DND-41 (cell line): ENCODE measurements around the gene PROSER3.

Source experiments
- ATAC-seq: fragments of 200-7000 bp; cut with Tn5 transposase; 3 replicates; pipeline ENCODE4 v1.9.1; 2021; ENCODE audit warnings: low read depth; ENCODE audit not compliant: insufficient read depth
- DNase-seq: peaks from one replicate; pipeline ENCODE4 v3.0.0-alpha.2; 2020
- H2AFZ ChIP-seq: 2 replicates; pipeline ENCODE4 v1.6.0; 2012; ENCODE audit warnings: low read depth, low read length
- H3K27ac ChIP-seq: 2 replicates; pipeline ENCODE4 v1.5.1; 2012; ENCODE audit warnings: low read length, inconsistent platforms
- H3K27me3 ChIP-seq: fragments of 200-600 bp; sonication (generic); 2 replicates; pipeline ENCODE4 v1.6.0; 2012; ENCODE audit warnings: low read length, mild to moderate bottlenecking, inconsistent platforms; ENCODE audit not compliant: insufficient read depth, poor library complexity
- H3K36me3 ChIP-seq: 2 replicates; pipeline ENCODE4 v1.5.1; 2012; ENCODE audit warnings: low read length, inconsistent platforms; ENCODE audit not compliant: insufficient read depth
- H3K4me1 ChIP-seq: 2 replicates; pipeline ENCODE4 v1.5.1; 2012; ENCODE audit warnings: mild to moderate bottlenecking, low read length; ENCODE audit not compliant: insufficient read depth
- H3K4me2 ChIP-seq: 2 replicates; pipeline ENCODE4 v1.6.0; 2012; ENCODE audit warnings: mild to moderate bottlenecking, moderate library complexity, low read length, inconsistent platforms; ENCODE audit not compliant: insufficient read depth
- H3K4me3 ChIP-seq, 2 experiments: fragments of 200-600 bp in 1 of 2; shearing (Covaris generic) in 1 of 2; 2 replicates each; pipeline ENCODE4 v1.5.1; 2012 to 2016; ENCODE audit warnings: inconsistent platforms in 2 of 2, low read length in 2 of 2, mild to moderate bottlenecking in 2 of 2, low read depth in 1 of 2, moderate library complexity in 1 of 2
- H3K79me2 ChIP-seq: 2 replicates; pipeline ENCODE4 v1.6.0; 2012; ENCODE audit warnings: low read length, inconsistent platforms; ENCODE audit not compliant: insufficient read depth
- H3K9ac ChIP-seq: 2 replicates; pipeline ENCODE4 v1.6.0; 2012; ENCODE audit warnings: low read depth, mild to moderate bottlenecking, inconsistent platforms, low read length, moderate library complexity
- H3K9me3 ChIP-seq: 2 replicates; pipeline ENCODE4 v1.5.1; 2012; ENCODE audit warnings: low read length, moderate library complexity, mild to moderate bottlenecking, inconsistent platforms; ENCODE audit not compliant: insufficient read depth, severe bottlenecking
- H4K20me1 ChIP-seq: 2 replicates; pipeline ENCODE4 v1.6.0; 2012; ENCODE audit warnings: low read length; ENCODE audit not compliant: insufficient read depth
- CTCF ChIP-seq: IDR thresholded peaks from 2 replicates; pipeline ENCODE4 v1.5.1; 2012; ENCODE audit warnings: borderline replicate concordance, low read length, moderate library complexity, mild to moderate bottlenecking; ENCODE audit not compliant: poor library complexity, severe bottlenecking; ENCODE audit errors: extremely low read depth
- EZH2 ChIP-seq: IDR thresholded peaks from 3 replicates; pipeline ENCODE4 v1.6.1; 2012; ENCODE audit warnings: borderline replicate concordance, low read depth, mild to moderate bottlenecking, moderate library complexity, low read length, inconsistent platforms; ENCODE audit not compliant: severe bottlenecking

Gene PROSER3

GRCh38 chr19:35746531-35746930, 11.4 kb upstream of the PROSER3 start:
- peaks cover 11% of the 10 kb centered on the region for H3K36me3 ChIP-seq
- peak overlapping the region; percentile 77; the same call in 1 of the 2 replicates for H3K27ac ChIP-seq
- no peak overlapping the region for H2AFZ ChIP-seq
- peak overlapping the region; percentile 94 for H3K9ac ChIP-seq
- H3K4me1 ChIP-seq, result peaks cover 66% of the 10 kb centered on the region
- no peaks in the 10 kb centered on the region for H3K27me3 ChIP-seq
- peak overlapping the region; percentile 68 for H3K4me2 ChIP-seq
- no peak for TF ChIP-seq EZH2
- TF ChIP-seq CTCF, result no peak
- H3K4me3 ChIP-seq, result peak overlapping the region; percentile 64 to 65; a peak in 3 of 4 replicates
- peaks cover 43% of the 10 kb centered on the region for H3K79me2 ChIP-seq
- no peak for DNase-seq
- 0 out of 2 replicates have a peak, but pooled peaks cover 3% of the 10 kb centered on the region for H4K20me1 ChIP-seq
- ATAC-seq, result no peak
- H3K9me3 ChIP-seq, result no peaks in the 10 kb centered on the region

- no peaks in the 10 kb centered on the region for H3K9me3 ChIP-seq
- TF ChIP-seq CTCF, result no peak
- peak; percentile 99 for DNase-seq
- H2AFZ ChIP-seq, result peak within 1 kb of the TSS; percentile 98
- H4K20me1 ChIP-seq, result 0 out of 2 replicates have a peak, but pooled peaks cover 3% of the 10 kb centered on the region
- H3K79me2 ChIP-seq, result peaks cover 43% of the 10 kb centered on the region
- no peaks in the 10 kb centered on the region for H3K27me3 ChIP-seq
- H3K4me3 ChIP-seq, result peak within 1 kb of the TSS; percentile 74 to 98
- peak within 1 kb of the TSS; percentile 91 for H3K27ac ChIP-seq
- peak within 1 kb of the TSS; percentile 72 for H3K9ac ChIP-seq
- H3K4me1 ChIP-seq, result peaks cover 53% of the 10 kb centered on the region
- peak within 1 kb of the TSS; percentile 94 for H3K4me2 ChIP-seq
- H3K36me3 ChIP-seq, result peaks cover 18% of the 10 kb centered on the region
- peak; percentile 83 for ATAC-seq
Observed at GRCh38 chr19:35748106-35749020, 9.6 kb upstream of the PROSER3 start, which contains the start of gene LIN37. LIN37 (plus strand) TSS chr19:35748576; CDS start chr19:35748725, 149 bp downstream.

- TF ChIP-seq EZH2 (no peak), CTCF (no peak)
- H2AFZ ChIP-seq, result no peak overlapping the region
- peaks cover 40% of the 10 kb centered on the region for H3K4me1 ChIP-seq
- ATAC-seq (no peak), DNase-seq (no peak)
- no peak overlapping the region for H3K4me3 ChIP-seq
- H3K9ac ChIP-seq, result no peak overlapping the region; the same call in 1 of the 2 replicates
- H3K27me3 ChIP-seq, result no peaks in the 10 kb centered on the region
- H3K4me2 ChIP-seq, result peak overlapping the region; percentile 94; the same call in 1 of the 2 replicates
- H4K20me1 ChIP-seq, result 0 out of 2 replicates have a peak, but pooled peaks cover 3% of the 10 kb centered on the region
- no peak overlapping the region for H3K27ac ChIP-seq
- H3K9me3 ChIP-seq, result no peaks in the 10 kb centered on the region
- H3K79me2 ChIP-seq, result peaks cover 31% of the 10 kb centered on the region
- peaks cover 24% of the 10 kb centered on the region for H3K36me3 ChIP-seq
Observed at GRCh38 chr19:35750167-35750566, 7.8 kb upstream of the PROSER3 start.
